NT2/D1 (cell line): Measurements from ENCODE around the gene EFHB.

ENCODE experiments used
- DNase-seq: peaks from one replicate; pipeline ENCODE4 v3.0.0-alpha.2; 2011; ENCODE audit warnings: low read depth, low spot score
- H3K27me3 ChIP-seq: 2 replicates; pipeline ENCODE4 v1.6.0; 2011; ENCODE audit warnings: mild to moderate bottlenecking; ENCODE audit not compliant: insufficient read length, insufficient read depth
- H3K36me3 ChIP-seq: 2 replicates; pipeline ENCODE4 v1.6.1; 2011; ENCODE audit warnings: mild to moderate bottlenecking, low read length, mixed read lengths; ENCODE audit not compliant: insufficient read depth, insufficient read length
- H3K4me1 ChIP-seq: 2 replicates; pipeline ENCODE4 v1.5.1; 2011; ENCODE audit not compliant: insufficient read depth, insufficient read length
- H3K4me3 ChIP-seq: 2 replicates; pipeline ENCODE4 v1.5.1; 2011; ENCODE audit warnings: low read depth; ENCODE audit not compliant: insufficient read length
- H3K9ac ChIP-seq: 2 replicates; pipeline ENCODE4 v1.6.0; 2011; ENCODE audit warnings: low read depth; ENCODE audit not compliant: insufficient read length
- H3K9me3 ChIP-seq: 2 replicates; pipeline ENCODE4 v1.5.1; 2011; ENCODE audit warnings: mild to moderate bottlenecking, low read length; ENCODE audit not compliant: insufficient read depth
- SUZ12 ChIP-seq: IDR thresholded peaks from 2 replicates; pipeline ENCODE4 v1.6.1; 2011; ENCODE audit not compliant: insufficient read length, insufficient read depth; ENCODE audit errors: extremely low read depth
- YY1 ChIP-seq: IDR thresholded peaks from 2 replicates; pipeline ENCODE4 v1.6.1; 2011; ENCODE audit not compliant: insufficient read length, insufficient read depth
- ZNF274 ChIP-seq: IDR thresholded peaks from 2 replicates; pipeline ENCODE4 v1.6.1; 2011; ENCODE audit warnings: mild to moderate bottlenecking, low read depth, low read length

The EFHB gene, protein sequence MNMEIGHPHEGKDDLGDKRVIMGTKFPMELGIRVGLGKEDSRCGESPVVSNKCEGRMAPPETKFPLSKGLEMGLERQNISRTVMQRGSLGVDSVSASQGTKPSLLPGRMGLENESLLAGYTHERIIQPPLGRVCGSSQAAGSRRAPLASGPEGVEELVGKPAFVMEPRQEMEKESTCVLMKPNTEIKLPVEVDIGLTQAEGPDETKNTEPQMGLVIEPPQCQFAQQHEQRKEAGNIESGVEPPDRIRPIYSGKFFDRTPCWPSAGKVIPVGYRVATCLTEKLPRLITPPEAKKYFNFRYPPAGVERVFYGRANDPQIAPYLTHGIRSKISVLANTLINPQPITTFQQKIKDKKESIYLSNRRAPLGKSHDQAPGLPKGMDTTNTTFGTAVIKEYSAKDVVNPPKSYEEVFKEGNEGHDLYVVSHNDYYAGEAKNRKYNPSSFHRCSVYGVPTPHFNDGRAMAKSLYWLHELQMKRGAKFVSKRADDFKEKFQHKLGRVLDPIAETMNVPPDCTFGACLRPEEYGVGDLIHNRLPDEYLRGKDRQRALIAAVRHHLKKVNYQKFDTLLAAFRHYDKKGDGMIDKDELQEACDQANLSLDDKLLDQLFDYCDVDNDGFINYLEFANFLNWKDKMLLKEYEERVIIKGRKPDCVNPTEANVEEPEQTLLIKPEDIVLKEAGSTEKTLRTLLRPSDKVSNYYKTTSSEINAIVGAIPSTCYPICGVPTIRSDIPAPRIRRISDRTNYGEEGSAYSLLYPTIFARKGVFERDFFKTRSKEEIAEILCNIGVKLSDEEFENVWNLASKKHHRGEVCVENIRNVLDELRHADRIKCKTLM

DNA sequence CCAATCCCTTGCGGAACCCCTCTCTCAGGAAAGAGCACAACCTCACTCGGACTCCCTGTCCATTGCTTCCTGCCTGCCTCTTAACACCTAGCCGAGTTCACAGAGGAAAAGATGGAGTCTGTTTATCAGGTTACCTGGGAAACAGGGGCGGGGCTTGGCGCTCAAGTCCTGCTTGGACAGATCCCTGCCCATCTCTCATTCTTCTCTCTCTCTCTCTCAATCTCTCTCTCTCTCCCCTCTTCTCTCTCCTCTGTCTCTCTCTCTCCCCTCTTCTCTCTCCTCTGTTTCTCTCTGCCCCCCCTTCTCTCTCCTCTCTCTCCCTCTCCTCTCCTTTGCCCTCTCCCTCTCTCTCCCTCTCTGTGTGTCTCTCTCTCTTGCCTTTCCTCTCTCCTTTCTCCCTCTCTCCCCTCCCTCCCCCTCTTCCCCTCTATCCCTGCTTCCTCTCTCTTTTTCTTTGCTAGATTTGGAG, at the start of gene EFHB:
Gene EFHB (minus strand): TSS at position 120 of the 469 bp plus-strand sequence. CDS start 199 bp downstream, outside the sequence.
- DNase-seq = peak; percentile 47
- Histone ChIP-seq H3K9me3 (no peaks in the 10 kb centered on the region), H3K4me3 (no peak within 1 kb of the TSS), H3K36me3 (no peaks in the 10 kb centered on the region), H3K4me1 (no peaks in the 10 kb centered on the region), H3K9ac (no peak within 1 kb of the TSS), H3K27me3 (no peaks in the 10 kb centered on the region)
- peak; percentile 30 for TF ChIP-seq YY1
- no peak for TF ChIP-seq ZNF274
- no peak for TF ChIP-seq SUZ12

DNA sequence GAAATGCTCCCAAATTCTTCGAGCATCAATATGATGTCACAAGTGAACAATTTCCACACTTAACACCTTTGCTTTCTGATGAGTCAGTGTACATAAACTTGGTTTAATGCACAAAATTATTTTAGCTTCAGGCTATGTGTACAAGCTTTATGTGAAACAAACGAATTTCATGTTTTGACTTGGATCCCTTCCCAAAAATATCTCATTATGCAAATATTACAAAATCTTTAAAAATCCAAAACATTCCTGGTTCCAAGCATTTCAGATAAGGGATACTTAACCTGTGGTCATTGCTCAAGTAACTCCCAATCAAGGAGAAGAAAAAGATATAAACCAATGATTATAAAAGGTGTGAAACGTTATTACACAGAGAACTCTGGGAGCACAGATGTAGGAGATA, 38.0 kb upstream of the EFHB start:
- no peak overlapping the region for H3K9ac ChIP-seq
- DNase-seq = no peak
- TF ChIP-seq ZNF274 = no peak
- H3K4me3 ChIP-seq = no peak overlapping the region
- no peaks in the 10 kb centered on the region for H3K4me1 ChIP-seq
- H3K36me3 ChIP-seq = peaks cover 39% of the 10 kb centered on the region
- H3K9me3 ChIP-seq = no peaks in the 10 kb centered on the region
- no peaks in the 10 kb centered on the region for H3K27me3 ChIP-seq

DNA sequence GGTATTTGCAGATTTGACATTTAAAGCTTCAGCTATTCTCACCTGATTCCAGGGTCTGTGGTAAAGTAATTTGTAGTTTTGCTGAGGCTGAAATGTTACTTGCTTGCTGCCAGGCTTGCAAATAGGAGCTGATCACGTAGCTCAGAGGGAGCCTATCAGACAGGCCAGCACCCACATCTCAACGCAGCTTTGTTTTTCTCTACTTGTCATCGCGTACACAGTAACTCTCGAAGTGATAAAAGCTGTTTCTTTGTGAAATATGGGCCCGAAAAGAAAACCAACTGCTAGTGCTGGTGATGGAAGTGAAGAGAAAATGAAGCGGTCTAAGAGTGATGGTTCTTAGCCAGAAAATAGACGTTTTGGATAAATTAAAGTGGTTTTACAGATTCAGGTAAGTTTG, 36.3 kb upstream of the EFHB start:
- no peak for DNase-seq
- Histone ChIP-seq H3K9me3 (no peaks in the 10 kb centered on the region), H3K36me3 (peaks cover 39% of the 10 kb centered on the region), H3K4me3 (no peak overlapping the region), H3K9ac (no peak overlapping the region), H3K27me3 (no peaks in the 10 kb centered on the region), H3K4me1 (no peaks in the 10 kb centered on the region)
- TF ChIP-seq YY1 (no peak), ZNF274 (no peak)

DNA sequence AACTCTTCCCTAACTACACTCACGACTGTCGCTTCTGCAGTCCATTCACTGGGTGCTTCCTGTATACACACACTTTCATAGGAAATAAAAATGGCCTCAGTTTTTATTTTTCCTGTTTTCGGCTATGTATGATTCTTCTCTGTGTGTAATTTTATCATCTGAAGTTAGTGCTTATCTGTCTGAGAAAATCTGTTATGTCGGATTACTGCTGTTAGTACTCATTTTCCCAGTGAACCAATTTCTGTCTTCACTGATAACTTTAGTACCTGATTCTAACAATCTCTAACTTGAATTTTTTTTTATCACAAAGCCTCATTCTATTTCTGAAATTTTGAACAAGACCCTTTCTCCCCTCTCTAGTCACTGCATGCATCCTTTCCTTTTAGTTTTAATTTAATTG, 33.8 kb upstream of the EFHB start:
- Histone ChIP-seq H3K9me3 (no peaks in the 10 kb centered on the region), H3K9ac (no peak overlapping the region), H3K4me3 (no peak overlapping the region), H3K36me3 (peaks cover 29% of the 10 kb centered on the region), H3K4me1 (no peaks in the 10 kb centered on the region), H3K27me3 (no peaks in the 10 kb centered on the region)
- no peak for DNase-seq
- TF ChIP-seq ZNF274 (no peak), SUZ12 (no peak), YY1 (no peak)

DNA sequence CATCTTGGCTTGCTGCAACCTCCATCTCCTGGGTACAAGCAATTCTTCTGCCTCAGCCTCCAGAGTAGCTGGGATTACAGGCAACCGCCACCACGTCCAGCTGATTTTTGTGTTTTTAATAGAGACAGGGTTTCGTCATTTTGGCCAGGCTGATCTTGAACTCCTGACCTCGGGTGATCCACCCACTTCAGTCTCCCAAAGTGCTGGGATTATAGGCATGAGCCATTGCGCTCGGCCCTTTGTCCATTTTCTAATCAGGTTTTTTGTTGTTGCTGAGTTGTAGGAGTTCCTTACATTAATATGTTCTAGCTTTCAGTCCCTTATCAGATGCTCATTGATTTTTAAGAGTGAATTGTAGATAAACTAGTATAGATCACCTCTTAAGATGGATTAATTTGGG, 33.2 kb upstream of the EFHB start:
- no peak overlapping the region for H3K4me3 ChIP-seq

DNA sequence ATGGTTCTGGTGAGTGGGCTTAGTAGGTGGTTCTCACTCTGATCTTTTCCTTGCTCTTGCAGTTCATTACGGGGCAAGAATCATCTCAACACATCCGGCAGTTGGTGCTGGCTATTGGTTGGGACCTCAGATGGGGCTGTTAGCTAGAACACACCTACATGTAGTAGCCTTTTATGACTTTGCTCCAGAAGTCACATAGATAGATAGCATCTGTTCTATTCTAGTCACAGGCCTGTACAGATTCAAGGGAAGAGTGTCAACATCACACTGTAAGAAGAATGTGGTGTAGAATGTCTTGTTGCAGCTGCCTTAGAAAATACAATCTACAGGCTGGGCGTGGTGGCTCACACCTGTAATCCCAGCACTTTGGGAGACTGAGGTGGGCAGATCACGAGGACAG, 27.9 kb upstream of the EFHB start:
- Histone ChIP-seq H3K4me3 (no peak overlapping the region), H3K9me3 (no peaks in the 10 kb centered on the region), H3K36me3 (peaks cover 32% of the 10 kb centered on the region), H3K27me3 (no peaks in the 10 kb centered on the region), H3K9ac (no peak overlapping the region), H3K4me1 (peaks cover 2% of the 10 kb centered on the region)
- DNase-seq = no peak
- TF ChIP-seq SUZ12 (no peak), YY1 (no peak), ZNF274 (no peak)

More for the DNA sequence above, 33.2 kb upstream of the EFHB start:
- Histone ChIP-seq H3K9ac (no peak overlapping the region), H3K4me1 (no peaks in the 10 kb centered on the region), H3K36me3 (peaks cover 32% of the 10 kb centered on the region), H3K9me3 (no peaks in the 10 kb centered on the region), H3K27me3 (no peaks in the 10 kb centered on the region)
- TF ChIP-seq ZNF274 = no peak
- TF ChIP-seq YY1 = no peak
- no peak for TF ChIP-seq SUZ12
- no peak for DNase-seq

DNA sequence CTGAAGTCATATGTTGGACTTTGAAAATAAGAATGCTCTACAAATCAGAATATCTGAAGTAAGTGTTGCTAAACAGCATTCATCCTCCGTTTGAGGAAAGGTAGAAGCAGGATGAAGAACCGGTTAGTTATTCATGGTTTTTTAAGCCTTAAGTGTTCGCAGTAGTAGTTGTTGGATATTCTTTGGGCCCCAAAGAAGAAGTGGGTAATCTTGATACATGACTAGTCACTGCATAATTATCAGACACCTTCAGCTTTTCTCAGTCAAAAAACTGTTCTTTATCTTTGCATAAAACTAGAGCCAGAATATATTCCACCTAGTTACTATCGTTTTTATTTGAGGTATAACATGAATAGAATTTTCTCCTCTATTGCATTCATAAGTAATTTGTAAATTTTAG, 26.7 kb upstream of the EFHB start:
- Histone ChIP-seq H3K4me1 (peaks cover 2% of the 10 kb centered on the region), H3K4me3 (no peak overlapping the region), H3K36me3 (peaks cover 28% of the 10 kb centered on the region), H3K27me3 (no peaks in the 10 kb centered on the region), H3K9me3 (no peaks in the 10 kb centered on the region), H3K9ac (no peak overlapping the region)
- no peak for TF ChIP-seq SUZ12
- TF ChIP-seq YY1 = no peak
- no peak for DNase-seq
